ENCODE measurements around the gene M1AP. TPM values are rescaled to one million over a fixed set of nuclear protein-coding genes. Genes with fewer than 3 reads are reported as not detected.
A peak's percentile ranks its signal among the peaks of the same experiment; 100 is the strongest.

Gene M1AP
- total RNA-seq, 1 experiment from 2014 or later = not detected

DNA sequence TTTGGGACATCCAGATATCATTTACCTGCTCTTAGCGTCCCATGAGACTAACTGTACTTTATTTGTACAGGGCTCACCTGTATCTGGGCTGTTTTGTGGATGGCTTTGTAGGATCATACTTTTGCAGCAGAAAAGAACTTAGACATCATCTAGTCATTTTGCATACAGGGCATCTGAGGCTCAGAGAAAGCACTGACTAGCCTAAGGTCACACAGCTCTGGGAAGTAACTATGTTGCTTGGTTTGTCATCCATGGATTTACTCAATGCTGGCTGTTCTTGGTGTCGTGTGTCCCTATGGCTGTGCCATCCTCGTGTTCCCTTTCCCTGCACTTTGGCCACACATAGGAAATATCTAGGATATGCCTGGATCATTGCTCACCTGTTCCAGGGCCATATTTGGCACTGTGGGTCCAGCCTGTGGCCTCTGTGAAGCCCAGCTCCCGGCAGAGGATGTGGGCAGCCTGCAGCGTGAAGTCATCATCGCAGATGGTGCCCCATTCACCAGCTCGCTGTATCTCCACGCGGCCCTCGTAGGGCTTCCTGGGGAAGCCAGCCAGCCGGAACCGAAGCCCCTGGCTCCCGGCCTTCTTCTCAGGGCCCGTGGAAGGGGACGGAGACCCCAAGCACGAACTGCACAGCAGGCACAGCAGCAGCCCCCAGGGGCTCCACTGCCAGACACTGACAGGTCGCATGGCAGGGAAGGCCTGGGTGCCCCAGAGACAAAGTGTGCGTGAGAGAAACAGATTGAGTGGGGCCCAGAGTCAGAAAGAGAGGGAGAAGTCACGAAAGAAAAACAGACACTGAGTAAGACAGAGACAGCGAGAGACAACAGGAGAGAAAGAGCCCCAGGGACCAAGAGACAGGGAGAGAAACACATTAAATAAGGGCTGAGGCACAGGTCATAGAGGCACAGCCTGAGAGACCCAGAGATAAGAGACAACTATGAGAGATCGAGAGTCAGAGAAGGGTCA lies 95.9 kb downstream of the M1AP start:
- DNase-seq = no peak
- H3K9me3 ChIP-seq (ENCODE audit: low read length) = no peaks in the 10 kb centered on the region
- H4K20me1 ChIP-seq (ENCODE audit: low read length) = no peaks in the 10 kb centered on the region
- intact Hi-C loops (cut with micrococcal nuclease) = no loop called here
- H3K4me1 ChIP-seq (ENCODE audit: insufficient read depth, low read length) = peaks cover 12% of the 10 kb centered on the region; the same call in 1 of the 2 replicates
- CTCF ChIA-PET = no interaction called here
- H3K27me3 ChIP-seq (ENCODE audit: low read length) = no peaks in the 10 kb centered on the region
- POLR2A ChIA-PET (ENCODE audit: unreplicated experiment) = no interaction called here
- no peak overlapping the region for H3K4me3 ChIP-seq (ENCODE audit: low read length)
- no peaks in the 10 kb centered on the region for H3F3A ChIP-seq (ENCODE audit: low read length, unreplicated experiment)
- no peak for ATAC-seq
- peaks cover 10% of the 10 kb centered on the region for H3K79me2 ChIP-seq (ENCODE audit: low read length)
- no peak for TF ChIP-seq EZH2phosphoT487 (IDR thresholded peaks at IDR 0.05; ENCODE audit: borderline replicate concordance, low read length)
- no peak for TF ChIP-seq EZH2 (IDR thresholded peaks at IDR 0.05; ENCODE audit: low read length, unreplicated experiment)
- TF ChIP-seq, protein P1, sequence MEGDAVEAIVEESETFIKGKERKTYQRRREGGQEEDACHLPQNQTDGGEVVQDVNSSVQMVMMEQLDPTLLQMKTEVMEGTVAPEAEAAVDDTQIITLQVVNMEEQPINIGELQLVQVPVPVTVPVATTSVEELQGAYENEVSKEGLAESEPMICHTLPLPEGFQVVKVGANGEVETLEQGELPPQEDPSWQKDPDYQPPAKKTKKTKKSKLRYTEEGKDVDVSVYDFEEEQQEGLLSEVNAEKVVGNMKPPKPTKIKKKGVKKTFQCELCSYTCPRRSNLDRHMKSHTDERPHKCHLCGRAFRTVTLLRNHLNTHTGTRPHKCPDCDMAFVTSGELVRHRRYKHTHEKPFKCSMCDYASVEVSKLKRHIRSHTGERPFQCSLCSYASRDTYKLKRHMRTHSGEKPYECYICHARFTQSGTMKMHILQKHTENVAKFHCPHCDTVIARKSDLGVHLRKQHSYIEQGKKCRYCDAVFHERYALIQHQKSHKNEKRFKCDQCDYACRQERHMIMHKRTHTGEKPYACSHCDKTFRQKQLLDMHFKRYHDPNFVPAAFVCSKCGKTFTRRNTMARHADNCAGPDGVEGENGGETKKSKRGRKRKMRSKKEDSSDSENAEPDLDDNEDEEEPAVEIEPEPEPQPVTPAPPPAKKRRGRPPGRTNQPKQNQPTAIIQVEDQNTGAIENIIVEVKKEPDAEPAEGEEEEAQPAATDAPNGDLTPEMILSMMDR (conservative IDR thresholded peaks at IDR 0.05; ENCODE audit: low read depth, low read length) = no peak
- no peak overlapping the region for H3K4me2 ChIP-seq (ENCODE audit: low read length)
- no peak overlapping the region for H3K9ac ChIP-seq (ENCODE audit: low read length)
- no peaks in the 10 kb centered on the region for H3K9me2 ChIP-seq (replicated peaks; ENCODE audit: low read length)
- H2AFZ ChIP-seq (ENCODE audit: low read length) = no peak overlapping the region
- H3K27ac ChIP-seq (ENCODE audit: low read length) = no peak overlapping the region
- BruUV-seq (replicated peaks) = no TSS peak
- no peaks in the 10 kb centered on the region for H3K36me3 ChIP-seq (ENCODE audit: low read depth, low read length)

DNA sequence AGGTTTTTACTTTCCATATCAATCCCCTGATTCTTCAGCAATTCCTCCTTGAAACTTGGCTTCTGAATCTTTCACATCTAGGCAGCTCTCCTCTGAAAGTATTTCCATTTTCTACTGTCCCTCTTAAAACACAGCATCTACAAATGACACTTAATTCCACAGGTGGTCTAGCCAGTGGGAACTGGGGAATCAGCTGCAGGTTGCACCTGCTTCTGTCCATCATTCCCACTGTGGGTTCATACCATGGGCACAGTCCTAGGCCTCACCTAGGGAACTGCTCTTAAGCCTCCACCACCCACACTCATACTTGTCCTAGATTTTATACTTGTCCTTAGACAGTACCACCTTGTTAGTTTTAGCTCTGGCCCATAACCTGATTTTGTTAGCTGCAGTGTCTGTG lies 96.6 kb downstream of the M1AP start:
- H3K36me3 ChIP-seq (ENCODE audit: low read depth, low read length) = no peaks in the 10 kb centered on the region
- H2AFZ ChIP-seq (ENCODE audit: low read length) = no peak overlapping the region
- no peaks in the 10 kb centered on the region for H3K27me3 ChIP-seq (ENCODE audit: low read length)
- CTCF ChIA-PET = no interaction called here
- POLR2A ChIA-PET (ENCODE audit: unreplicated experiment) = no interaction called here
- no peak overlapping the region for H3K4me3 ChIP-seq (ENCODE audit: low read length)
- ATAC-seq = no peak
- no peak for DNase-seq
- H3K9me2 ChIP-seq (replicated peaks; ENCODE audit: low read length) = no peaks in the 10 kb centered on the region
- peaks cover 12% of the 10 kb centered on the region; the same call in 1 of the 2 replicates for H3K4me1 ChIP-seq (ENCODE audit: insufficient read depth, low read length)
- H3F3A ChIP-seq (ENCODE audit: low read length, unreplicated experiment) = no peaks in the 10 kb centered on the region
- BruUV-seq (replicated peaks) = no TSS peak
- H3K27ac ChIP-seq (ENCODE audit: low read length) = no peak overlapping the region
- TF ChIP-seq EZH2 (IDR thresholded peaks at IDR 0.05; ENCODE audit: low read length, unreplicated experiment) = no peak
- TF ChIP-seq, protein P1 (conservative IDR thresholded peaks at IDR 0.05; ENCODE audit: low read depth, low read length) = no peak
- TF ChIP-seq EZH2phosphoT487 (IDR thresholded peaks at IDR 0.05; ENCODE audit: borderline replicate concordance, low read length) = no peak
- H3K9me3 ChIP-seq (ENCODE audit: low read length) = no peaks in the 10 kb centered on the region
- peaks cover 10% of the 10 kb centered on the region for H3K79me2 ChIP-seq (ENCODE audit: low read length)
- H4K20me1 ChIP-seq (ENCODE audit: low read length) = no peaks in the 10 kb centered on the region
- no peak overlapping the region for H3K4me2 ChIP-seq (ENCODE audit: low read length)
- intact Hi-C loops (cut with micrococcal nuclease) = no loop called here
- H3K9ac ChIP-seq (ENCODE audit: low read length) = no peak overlapping the region

DNA sequence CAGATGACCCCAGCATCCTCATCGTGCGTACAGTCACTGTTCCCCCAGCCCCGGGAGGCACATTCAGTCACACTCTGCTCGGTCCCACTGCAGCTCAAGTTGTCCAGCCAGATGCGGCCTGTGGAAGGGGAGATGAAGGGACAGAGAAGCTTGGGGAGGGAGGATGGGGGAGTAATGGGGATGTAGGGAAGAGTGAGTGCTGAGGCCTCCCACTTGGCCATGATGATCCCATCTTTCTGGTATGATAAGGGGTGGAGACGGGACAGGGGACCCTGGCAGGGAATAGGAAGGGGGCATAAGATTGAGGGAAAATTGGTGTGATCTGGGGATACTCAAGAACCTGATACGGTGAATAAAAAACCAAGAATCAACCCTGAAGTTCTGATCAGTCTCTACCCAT lies 97.9 kb downstream of the M1AP start:
- Histone ChIP-seq H3K4me1 (ENCODE audit: insufficient read depth, low read length) (peaks cover 12% of the 10 kb centered on the region; the same call in 1 of the 2 replicates), H3K27ac (ENCODE audit: low read length) (no peak overlapping the region), H3K4me3 (ENCODE audit: low read length) (peak overlapping the region; percentile 83), H3K27me3 (ENCODE audit: low read length) (no peaks in the 10 kb centered on the region), H2AFZ (ENCODE audit: low read length) (no peak overlapping the region), H3F3A (ENCODE audit: low read length, unreplicated experiment) (no peaks in the 10 kb centered on the region), H3K79me2 (ENCODE audit: low read length) (peaks cover 10% of the 10 kb centered on the region), H3K9me2 (replicated peaks; ENCODE audit: low read length) (no peaks in the 10 kb centered on the region), H3K36me3 (ENCODE audit: low read depth, low read length) (no peaks in the 10 kb centered on the region), H3K4me2 (ENCODE audit: low read length) (peak overlapping the region; percentile 100), H3K9me3 (ENCODE audit: low read length) (no peaks in the 10 kb centered on the region), H4K20me1 (ENCODE audit: low read length) (no peaks in the 10 kb centered on the region), H3K9ac (ENCODE audit: low read length) (no peak overlapping the region)
- ChIA-PET CTCF (no interaction called here), POLR2A (ENCODE audit: unreplicated experiment) (no interaction called here)
- BruUV-seq (replicated peaks) = no TSS peak
- TF ChIP-seq, protein P1 (conservative IDR thresholded peaks at IDR 0.05; ENCODE audit: low read depth, low read length) = no peak
- TF ChIP-seq EZH2phosphoT487 (IDR thresholded peaks at IDR 0.05; ENCODE audit: borderline replicate concordance, low read length) (no peak), EZH2 (IDR thresholded peaks at IDR 0.05; ENCODE audit: low read length, unreplicated experiment) (no peak)
- ATAC-seq (no peak), DNase-seq (no peak)
- intact Hi-C loops (cut with micrococcal nuclease) = no loop called here
